Endothelial cell (in vitro differentiated cells): ENCODE data around the gene OR2C3. TPM values are rescaled to one million over a fixed set of nuclear protein-coding genes. Genes with fewer than 3 reads are reported as not detected.

Experiments
- DNase-seq: peaks from one replicate; pipeline ENCODE4 v3.0.0; 2021; ENCODE audit warnings: low spot score
- H3K27ac Mint-ChIP-seq: one replicate; pipeline ENCODE4 v1.8.0; 2021; ENCODE audit warnings: mixed read lengths, inconsistent platforms; ENCODE audit not compliant: unreplicated experiment
- H3K27me3 Mint-ChIP-seq: one replicate; pipeline ENCODE4 v1.8.0; 2021; ENCODE audit warnings: mild to moderate bottlenecking, moderate library complexity, mixed read lengths, inconsistent platforms; ENCODE audit not compliant: unreplicated experiment
- H3K36me3 Mint-ChIP-seq: one replicate; pipeline ENCODE4 v1.8.0; 2021; ENCODE audit warnings: mild to moderate bottlenecking, low read depth, mixed read lengths, inconsistent platforms; ENCODE audit not compliant: unreplicated experiment
- H3K4me1 Mint-ChIP-seq: one replicate; pipeline ENCODE4 v1.8.0; 2021; ENCODE audit warnings: mild to moderate bottlenecking, mixed read lengths, inconsistent platforms; ENCODE audit not compliant: unreplicated experiment
- H3K4me3 Mint-ChIP-seq: one replicate; pipeline ENCODE4 v1.8.0; 2021; ENCODE audit warnings: mild to moderate bottlenecking, mixed read lengths, inconsistent platforms; ENCODE audit not compliant: unreplicated experiment
- H3K9me3 Mint-ChIP-seq: one replicate; pipeline ENCODE4 v1.8.0; 2021; ENCODE audit warnings: mixed read lengths, inconsistent platforms; ENCODE audit not compliant: unreplicated experiment
- total RNA-seq: library from RNA; stranded (reverse); fragmentation: NEBNext Ultra II Directional; extraction: Animal tissue kit (Norgen Biotek cat#: 25700); gene quantifications from one replicate; pipeline ENCODE4 v1.2.1, GENCODE V29; 2021; ENCODE audit not compliant: unreplicated experiment
- TF ChIP-seq, protein P1 (sequence below): fragments of 200-600 bp; sonication (generic); IDR thresholded peaks from one replicate; pipeline ENCODE4 v1.5.0; 2021; ENCODE audit warnings: antibody characterized with exemption; ENCODE audit not compliant: unreplicated experiment

Gene OR2C3
- total RNA-seq, 1 donor from 2014 or later = not detected

- no peaks in the 10 kb centered on the region for H3K27me3 Mint-ChIP-seq
- H3K4me1 Mint-ChIP-seq = peaks cover 5% of the 10 kb centered on the region
- no peak overlapping the region for H3K4me3 Mint-ChIP-seq
- H3K36me3 Mint-ChIP-seq = no peaks in the 10 kb centered on the region
- no peaks in the 10 kb centered on the region for H3K9me3 Mint-ChIP-seq
- no peak overlapping the region for H3K27ac Mint-ChIP-seq
- DNase-seq = no peak
- TF ChIP-seq, protein P1, sequence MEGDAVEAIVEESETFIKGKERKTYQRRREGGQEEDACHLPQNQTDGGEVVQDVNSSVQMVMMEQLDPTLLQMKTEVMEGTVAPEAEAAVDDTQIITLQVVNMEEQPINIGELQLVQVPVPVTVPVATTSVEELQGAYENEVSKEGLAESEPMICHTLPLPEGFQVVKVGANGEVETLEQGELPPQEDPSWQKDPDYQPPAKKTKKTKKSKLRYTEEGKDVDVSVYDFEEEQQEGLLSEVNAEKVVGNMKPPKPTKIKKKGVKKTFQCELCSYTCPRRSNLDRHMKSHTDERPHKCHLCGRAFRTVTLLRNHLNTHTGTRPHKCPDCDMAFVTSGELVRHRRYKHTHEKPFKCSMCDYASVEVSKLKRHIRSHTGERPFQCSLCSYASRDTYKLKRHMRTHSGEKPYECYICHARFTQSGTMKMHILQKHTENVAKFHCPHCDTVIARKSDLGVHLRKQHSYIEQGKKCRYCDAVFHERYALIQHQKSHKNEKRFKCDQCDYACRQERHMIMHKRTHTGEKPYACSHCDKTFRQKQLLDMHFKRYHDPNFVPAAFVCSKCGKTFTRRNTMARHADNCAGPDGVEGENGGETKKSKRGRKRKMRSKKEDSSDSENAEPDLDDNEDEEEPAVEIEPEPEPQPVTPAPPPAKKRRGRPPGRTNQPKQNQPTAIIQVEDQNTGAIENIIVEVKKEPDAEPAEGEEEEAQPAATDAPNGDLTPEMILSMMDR = no peak
These were observed 35.4 kb downstream of the OR2C3 start for GRCh38 chr1:247500865-247501264.

DNA sequence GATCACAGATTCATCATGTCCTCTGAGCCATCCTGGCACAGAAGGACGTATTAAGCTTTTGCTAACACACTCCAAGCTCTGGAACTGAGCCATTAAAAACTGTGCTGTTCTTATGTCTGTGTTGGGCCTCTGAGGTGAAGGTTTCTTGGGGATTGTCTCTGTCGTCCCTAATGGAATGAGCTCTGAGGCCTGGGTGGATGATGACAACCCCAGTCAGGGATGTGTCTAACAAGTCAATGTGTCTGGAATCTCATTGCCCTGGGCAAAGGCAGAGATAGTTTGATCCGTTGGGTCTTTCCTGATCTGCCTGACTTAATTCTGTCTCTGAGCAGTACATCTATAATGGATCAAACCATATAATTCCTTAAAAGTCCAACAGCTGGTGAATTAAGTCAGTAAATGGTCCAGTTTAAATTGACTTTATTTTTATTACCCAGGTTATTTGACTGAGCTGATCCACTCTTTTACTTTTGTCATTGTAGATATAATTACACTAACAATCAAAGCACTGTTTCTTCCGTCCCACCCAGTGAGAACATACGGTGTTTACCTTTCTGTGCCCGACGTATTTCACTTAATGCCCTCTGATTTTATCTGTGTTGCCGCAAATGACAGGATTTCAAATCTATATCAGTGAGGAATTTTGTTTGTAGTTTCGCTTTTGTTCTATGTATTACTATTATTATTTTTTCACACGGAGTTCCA, 39.5 kb downstream of the OR2C3 start:
- Mint-ChIP-seq H3K36me3 (no peaks in the 10 kb centered on the region), H3K4me1 (peaks cover 8% of the 10 kb centered on the region), H3K4me3 (no peak overlapping the region), H3K27me3 (no peaks in the 10 kb centered on the region), H3K9me3 (no peaks in the 10 kb centered on the region), H3K27ac (no peak overlapping the region)
- TF ChIP-seq, protein P1 = no peak
- DNase-seq = no peak

DNA sequence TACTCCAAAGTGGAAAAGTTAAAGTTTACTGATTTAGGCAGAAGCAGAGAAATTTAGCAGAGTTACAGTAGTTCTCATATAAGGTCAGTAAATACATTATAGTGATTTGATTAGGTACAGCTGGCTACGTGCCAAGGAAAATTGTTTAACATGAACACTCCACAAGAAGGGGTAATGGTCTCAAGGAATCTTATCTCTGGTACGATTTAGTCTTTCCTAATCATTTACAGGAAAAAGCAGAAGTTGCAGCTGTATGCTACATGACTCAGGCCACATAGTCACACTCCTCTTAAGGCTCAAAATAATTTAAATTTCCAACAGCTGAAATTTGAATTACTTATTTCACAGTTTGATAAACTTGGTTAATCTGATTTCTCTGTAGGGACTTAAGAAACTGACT, 41.5 kb downstream of the OR2C3 start:
- TF ChIP-seq, protein P1 = no peak
- peaks cover 5% of the 10 kb centered on the region for H3K27me3 Mint-ChIP-seq
- no peaks in the 10 kb centered on the region for H3K9me3 Mint-ChIP-seq
- H3K36me3 Mint-ChIP-seq = no peaks in the 10 kb centered on the region
- H3K4me1 Mint-ChIP-seq = peaks cover 12% of the 10 kb centered on the region
- DNase-seq = no peak
- H3K4me3 Mint-ChIP-seq = no peak overlapping the region
- no peak overlapping the region for H3K27ac Mint-ChIP-seq

GRCh38 chr1:247493106-247493505, 43.1 kb downstream of the OR2C3 start:
- no peak for DNase-seq
- H3K9me3 Mint-ChIP-seq = no peaks in the 10 kb centered on the region
- TF ChIP-seq, protein P1 = no peak
- H3K27ac Mint-ChIP-seq = no peak overlapping the region
- H3K4me3 Mint-ChIP-seq = no peak overlapping the region
- H3K27me3 Mint-ChIP-seq = peaks cover 5% of the 10 kb centered on the region
- H3K36me3 Mint-ChIP-seq = no peaks in the 10 kb centered on the region
- peaks cover 7% of the 10 kb centered on the region for H3K4me1 Mint-ChIP-seq

DNA sequence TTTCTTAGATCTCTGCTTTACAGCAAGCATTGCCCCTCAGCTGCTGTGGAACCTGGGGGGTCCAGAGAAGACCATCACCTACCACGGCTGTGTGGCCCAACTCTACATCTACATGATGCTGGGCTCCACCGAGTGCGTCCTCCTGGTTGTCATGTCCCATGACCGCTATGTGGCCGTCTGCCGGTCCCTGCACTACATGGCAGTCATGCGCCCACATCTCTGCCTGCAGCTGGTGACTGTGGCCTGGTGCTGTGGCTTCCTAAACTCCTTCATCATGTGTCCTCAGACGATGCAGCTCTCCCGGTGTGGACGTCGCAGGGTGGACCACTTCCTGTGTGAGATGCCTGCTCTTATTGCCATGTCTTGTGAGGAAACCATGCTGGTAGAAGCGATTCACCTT, 44.9 kb downstream of the OR2C3 start:
- TF ChIP-seq, protein P1 = no peak
- DNase-seq = no peak
- peaks cover 5% of the 10 kb centered on the region for H3K27me3 Mint-ChIP-seq
- no peak overlapping the region for H3K27ac Mint-ChIP-seq
- H3K9me3 Mint-ChIP-seq = no peaks in the 10 kb centered on the region
- H3K4me1 Mint-ChIP-seq = peaks cover 7% of the 10 kb centered on the region
- H3K4me3 Mint-ChIP-seq = no peak overlapping the region
- no peaks in the 10 kb centered on the region for H3K36me3 Mint-ChIP-seq
